Stimulated activated CD4-positive, alpha-beta T cell treated with anti-CD3 and anti-CD28 coated beads, TNF-alpha, amount 100 ng/mL, for 48 hours (primary cell): Measurements from ENCODE around the gene FAM163B.

Experiments used
- DNase-seq, 3 donors: peaks; one replicate each; pipeline ENCODE4 v3.0.0-alpha.2; 2020; ENCODE audit warnings: low read depth in 3 of 3

FAM163B gene

DNA sequence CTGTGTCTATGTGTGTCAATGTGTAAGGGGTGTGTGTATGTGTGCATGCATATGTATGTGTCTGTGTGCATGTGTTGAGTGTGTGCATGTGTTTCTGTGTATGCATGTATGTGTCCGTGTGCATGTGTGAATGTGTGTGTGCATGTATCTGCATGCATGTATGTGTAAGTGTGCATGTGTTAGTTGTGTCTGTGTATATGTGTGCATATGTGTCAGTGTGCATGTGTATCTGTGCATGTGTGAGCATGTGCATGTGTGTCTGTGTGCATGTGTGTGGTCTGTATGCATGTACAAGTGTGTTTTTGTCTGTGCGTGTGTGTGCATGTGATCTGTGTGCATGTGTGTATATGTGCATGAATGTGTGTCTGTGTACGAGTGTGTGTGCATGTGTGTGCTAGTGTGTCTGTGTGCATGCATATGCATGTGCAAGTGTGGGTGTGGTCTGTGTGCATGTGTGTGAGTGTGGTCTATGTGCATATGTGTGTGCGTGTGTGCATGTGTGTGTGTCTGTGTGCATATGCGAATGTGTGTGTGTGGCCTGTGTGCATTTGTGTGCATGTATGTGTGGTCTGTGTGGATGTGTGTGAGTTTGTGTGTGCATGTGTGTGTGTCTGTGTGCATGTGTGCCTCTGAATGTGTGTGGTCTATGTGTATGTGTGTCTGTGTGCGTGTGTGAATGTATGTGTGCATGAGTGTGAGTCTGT lies 9.6 kb downstream of the FAM163B start:
- DNase-seq, result no peak

DNA sequence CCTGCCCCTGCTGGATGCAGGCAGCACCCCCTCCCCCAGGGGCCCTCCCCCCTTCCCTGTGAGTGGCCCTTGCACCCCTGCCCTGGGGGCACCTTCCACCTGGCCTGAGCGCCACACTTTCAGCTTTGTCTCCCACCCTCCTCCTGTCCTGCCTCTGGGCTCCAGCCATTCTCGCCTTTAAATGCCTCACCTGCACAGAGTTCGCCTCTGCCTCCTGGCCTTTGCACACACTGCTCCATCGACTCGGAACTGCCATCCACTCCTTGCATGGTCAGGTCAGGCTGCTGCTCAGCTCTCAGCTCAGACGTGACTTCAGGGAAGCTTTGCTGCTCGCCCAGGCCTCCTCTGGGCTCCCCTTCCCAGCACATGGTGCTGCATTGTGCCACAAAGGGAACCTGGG lies 10.2 kb downstream of the FAM163B start:
- DNase-seq, result no peak

DNA sequence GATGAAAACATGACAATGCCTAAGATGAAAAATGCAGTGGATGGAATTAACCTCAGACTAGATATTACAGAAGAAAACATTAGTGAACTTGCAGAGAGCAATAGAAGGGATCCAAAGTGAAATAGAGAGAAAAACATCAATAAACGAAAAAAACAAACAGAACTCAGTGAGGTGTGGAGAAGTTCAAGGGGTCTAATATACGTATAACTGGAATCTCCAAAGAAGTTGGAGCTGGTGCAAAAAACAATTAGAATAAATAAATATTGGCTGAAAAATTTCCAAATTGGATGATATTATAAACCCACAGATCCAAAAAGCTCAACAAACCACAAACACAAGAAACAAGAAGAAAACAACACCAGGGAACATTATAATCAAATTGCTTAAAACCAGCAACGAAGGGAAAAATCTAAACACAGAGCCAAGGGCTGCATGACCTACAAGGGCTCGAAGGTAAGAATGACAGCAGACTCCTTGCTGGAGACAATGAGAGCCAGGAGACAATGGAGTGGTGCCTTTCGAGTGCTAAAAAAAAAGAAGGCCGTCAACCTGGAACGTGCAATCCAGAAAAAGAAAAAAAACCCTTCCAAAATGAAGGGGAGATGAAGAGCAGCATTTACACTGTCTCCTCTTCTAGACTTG lies 11.8 kb downstream of the FAM163B start:
- DNase-seq, result no peak

DNA sequence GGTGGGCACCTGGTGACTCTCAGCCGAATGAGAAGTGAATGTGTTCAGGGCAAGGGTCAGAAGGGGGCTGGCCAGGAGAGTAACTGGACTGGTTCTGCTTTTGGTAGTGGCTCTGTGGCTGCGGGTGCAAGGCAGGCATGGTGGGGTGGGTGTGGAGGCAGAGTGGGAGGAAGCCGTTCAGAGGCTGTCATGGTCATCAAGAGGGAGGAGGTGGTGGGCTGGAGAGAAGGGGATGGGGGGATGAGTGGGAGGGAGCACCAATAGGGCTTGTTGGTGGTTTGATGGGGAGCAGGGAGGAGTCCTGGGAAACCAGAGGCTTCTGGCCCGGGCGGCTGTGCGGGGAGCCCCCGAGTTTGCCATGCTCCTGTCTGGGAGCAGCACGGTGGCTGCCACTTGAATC lies 13.3 kb downstream of the FAM163B start:
- no peak for DNase-seq

DNA sequence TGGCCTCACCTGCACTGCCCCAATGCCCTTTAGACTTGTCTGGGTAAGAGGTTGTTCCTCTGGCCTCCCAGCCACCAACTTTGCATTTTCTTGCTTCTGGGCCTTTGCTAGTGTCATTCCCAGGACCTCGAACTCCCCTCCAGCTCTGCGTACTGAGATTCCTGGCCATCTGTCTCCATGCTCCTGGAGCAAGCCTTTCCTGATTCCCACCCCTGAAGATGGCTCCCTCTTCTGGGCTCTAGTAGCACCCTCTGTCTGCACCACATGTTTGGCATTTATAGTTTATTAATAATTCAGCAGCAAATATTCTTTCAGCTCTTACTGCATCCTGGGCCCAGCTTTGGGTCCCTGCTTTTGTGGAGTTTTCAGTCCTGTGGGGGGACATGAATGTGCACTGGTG lies 14.9 kb downstream of the FAM163B start:
- no peak for DNase-seq

DNA sequence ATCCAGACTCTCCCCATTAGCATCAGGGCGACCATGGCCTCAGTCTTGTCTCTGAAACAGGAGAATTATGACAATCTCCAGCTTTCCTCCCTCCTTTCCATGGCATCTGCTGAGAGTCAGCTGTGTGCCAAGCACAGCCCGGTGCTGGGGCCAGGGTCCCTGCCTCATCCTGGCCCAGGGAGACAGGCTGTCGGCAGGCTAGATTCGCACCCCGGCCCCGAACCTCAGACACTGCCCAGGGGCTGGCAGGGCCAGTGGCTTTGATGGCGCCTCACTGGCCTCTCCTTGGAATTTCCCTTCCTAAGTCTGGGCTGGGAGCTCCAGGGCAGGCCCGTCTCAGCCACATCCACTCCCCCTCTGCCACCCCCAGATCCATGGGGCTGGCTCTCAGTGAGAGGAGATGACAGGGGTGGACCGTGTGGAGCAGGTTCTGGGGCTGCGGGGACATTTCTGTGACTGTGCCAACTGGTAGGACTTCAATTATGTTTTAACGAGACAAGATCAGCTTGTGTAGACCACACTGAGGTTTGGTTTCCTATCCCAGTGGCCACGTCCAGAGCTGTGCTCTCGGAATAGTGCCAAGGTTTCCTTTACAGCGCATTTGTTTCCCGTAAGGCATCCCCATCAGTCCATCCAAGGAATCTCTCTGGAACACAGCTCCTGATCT lies 15.5 kb downstream of the FAM163B start:
- DNase-seq, result no peak

DNA sequence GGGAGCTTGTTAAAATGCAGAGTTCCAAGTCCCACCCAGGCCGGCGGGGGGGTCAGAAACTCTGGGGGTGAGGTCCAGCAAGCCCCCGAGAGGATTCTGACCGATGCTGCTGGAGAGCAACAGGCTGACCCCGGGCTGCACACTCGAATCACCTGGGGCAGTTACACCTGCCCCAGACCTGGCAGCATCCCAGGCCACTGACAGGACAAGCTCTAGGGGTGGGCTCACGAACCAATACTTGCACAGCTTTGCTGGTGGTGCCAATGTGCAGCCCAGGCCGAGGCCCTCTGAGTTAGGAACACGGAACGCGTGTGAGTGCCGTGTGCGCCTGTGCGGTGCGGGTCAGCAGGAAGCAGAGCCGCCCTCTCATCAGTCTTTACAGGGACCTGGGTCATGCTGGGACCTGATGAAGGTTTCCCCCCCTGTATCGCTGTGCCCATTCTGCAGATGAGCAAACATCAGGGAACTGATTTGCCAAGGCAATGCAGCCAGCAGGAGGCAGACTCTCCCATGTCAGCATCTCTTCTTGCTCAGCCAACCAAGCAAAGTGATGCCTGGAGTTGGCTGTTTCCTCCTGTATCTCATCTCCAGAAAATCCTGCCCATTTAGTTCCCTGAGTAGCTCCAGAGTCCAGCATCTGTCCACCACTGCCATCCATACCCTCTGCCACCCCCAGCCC lies 16.3 kb downstream of the FAM163B start:
- no peak for DNase-seq

DNA sequence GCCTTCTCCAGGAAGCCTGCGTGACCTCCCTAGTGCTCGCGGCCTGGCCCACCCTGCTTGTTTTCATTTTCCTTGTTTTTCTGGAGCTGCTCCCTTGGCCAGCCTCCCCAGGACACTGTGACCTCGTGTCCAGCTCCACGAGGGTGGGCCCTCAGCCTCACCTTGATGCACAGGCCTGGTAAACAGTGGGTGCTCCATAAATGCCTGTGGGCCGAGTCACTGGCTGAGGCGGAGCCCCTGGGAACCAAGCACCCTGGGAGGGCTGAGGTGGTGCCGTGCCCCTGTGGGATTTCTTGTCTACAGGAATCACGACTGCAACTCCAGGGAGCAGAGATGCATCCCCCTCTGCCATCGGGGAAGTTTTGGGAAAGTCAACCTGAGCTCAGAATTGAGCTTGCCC lies 17.2 kb downstream of the FAM163B start:
- no peak for DNase-seq

DNA sequence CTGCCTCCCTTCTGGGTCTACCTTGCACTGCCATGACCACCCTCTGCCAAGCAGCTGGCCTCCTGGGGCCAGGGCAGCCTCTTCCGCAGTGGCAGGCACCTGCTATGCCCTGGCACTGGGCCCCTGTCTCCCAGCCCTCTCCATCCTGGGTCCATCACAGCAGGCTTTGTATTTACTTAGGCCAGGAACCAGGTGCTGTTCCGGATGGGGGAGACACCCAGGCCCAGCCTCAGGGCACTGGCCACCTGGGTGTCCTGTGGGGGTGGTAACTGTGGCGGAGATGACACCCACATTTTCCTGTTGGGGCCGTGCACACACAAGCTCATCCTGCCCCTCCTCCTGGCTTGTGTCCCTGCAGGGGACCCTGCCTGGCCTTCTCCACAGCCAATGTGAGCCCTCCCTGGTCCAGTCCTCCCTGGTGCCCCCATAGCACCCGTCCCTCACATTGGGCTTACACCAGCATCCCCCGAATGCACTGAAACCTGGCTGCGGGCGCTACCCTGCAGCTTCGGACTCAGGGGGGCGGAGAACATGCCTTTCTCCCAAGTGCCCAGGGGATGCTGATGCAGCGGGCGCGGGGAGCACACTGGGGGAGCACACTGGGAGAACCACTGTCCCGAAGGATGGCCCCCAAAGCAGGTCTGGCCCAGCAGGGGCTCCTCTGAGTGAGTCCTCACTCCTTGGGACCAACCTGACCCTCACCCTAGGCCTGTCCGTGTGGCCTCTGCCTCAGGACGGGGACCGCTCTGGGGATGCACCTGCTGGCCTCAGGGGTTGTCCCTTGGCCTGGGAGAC lies 17.9 kb downstream of the FAM163B start:
- DNase-seq, result no peak

DNA sequence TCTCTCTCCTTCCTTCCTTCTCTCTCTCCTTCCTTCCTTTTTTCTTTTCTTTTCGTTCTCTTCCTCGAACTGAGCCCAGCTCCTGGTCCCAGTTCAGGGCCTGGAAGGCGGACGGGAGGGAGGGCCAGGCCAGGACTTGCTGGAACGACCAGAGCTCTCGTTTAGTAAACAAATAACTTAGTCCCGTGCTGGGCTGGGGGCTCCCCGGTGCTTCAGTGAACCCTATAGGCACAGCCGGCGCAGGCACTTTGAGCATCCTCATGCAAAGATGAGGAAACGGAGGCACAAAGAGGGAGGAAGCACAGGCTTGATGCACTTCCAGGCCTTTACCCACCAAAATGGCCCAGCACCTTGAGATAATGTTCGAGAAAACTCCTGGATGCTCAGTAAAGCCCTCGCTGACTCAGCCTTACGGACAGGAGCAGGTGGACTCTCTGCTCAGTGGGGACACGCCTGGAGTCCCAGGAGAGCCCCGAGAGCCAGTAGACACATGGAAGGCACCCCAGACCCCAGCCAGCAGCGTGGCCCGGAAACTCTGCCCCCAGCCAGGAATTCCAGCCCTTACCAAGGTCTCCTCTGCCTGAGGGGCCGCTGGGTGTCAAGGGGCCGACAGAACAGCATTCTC lies 18.8 kb downstream of the FAM163B start:
- no peak for DNase-seq

DNA sequence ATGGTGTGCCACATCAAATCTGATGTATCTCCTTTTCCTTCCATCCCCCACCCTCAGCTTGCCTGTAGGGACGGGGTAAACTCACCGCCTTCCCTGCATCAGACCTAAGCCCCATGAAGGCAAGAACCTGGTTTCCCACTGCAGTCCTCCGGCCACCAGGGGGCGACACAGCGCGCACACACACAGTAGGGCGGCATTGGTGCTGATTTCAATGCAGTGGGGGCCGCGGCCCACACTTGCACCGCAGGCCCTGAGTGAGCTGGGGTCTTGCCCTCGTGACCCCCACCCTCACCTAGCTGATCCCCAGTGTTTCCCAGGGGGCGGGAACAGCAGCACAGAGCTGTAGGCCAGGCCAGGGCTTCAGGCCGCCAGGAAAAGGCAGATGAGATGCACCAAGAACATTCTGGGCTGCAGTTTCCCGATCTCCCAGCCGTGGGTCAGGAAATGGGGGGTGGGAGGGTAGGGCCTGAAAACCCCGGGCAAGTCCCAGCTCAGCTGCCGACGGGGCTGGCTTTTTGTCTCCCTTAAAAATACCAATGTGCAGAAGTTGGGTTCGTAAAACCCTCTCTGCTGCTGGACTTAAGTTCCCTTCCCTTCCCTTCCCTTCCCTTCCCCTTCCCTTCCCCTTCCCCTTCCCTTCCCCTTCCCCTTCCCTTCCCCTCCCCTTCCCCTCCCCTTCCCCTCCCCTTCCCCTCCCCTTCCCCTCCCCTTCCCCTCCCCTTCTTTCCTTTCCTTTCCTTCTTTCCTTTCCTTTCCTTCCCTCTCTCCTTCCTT lies 19.5 kb downstream of the FAM163B start:
- peak; percentile 14 to 33 (median 24) for DNase-seq

DNA sequence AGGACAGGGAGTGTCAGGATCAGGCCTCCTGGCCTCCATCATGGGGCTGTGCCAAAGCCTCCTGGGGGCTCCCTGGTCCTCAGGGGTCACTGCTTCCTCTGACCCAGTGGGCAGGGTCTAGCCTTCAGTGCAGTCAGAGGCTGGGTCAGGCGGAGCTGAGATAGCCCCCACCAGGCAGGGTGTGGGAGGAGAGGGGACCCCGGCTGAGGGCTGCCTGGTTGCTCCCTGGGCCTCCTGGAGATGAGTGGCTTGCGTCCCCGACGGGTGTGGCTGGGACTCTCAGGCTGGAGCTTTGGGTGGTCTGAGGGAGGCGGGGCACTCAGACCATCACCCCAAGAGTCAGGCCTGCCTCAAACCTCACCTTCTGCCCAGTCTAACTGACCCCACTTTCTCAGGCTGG lies 21.7 kb downstream of the FAM163B start:
- DNase-seq, result no peak

DNA sequence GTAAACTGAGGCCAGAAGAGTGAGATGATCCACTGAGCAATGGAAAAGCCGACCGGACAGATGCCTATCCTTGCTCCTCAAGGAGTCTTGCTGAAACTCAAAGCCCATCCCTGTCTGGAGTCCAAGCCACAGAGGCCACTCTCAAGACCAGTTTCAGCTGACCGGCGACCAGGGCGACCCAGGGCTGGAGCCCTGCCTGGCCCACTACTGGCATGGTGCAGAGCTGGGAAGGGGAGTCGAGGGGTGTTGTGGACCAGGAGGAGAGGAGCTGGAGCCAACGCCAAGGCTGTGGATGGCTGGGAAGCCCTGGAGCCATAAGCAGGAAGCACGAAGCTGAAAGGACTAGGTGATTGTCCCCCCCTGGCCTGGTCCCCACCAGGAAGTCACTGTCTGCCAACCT lies 22.1 kb downstream of the FAM163B start:
- no peak for DNase-seq

DNA sequence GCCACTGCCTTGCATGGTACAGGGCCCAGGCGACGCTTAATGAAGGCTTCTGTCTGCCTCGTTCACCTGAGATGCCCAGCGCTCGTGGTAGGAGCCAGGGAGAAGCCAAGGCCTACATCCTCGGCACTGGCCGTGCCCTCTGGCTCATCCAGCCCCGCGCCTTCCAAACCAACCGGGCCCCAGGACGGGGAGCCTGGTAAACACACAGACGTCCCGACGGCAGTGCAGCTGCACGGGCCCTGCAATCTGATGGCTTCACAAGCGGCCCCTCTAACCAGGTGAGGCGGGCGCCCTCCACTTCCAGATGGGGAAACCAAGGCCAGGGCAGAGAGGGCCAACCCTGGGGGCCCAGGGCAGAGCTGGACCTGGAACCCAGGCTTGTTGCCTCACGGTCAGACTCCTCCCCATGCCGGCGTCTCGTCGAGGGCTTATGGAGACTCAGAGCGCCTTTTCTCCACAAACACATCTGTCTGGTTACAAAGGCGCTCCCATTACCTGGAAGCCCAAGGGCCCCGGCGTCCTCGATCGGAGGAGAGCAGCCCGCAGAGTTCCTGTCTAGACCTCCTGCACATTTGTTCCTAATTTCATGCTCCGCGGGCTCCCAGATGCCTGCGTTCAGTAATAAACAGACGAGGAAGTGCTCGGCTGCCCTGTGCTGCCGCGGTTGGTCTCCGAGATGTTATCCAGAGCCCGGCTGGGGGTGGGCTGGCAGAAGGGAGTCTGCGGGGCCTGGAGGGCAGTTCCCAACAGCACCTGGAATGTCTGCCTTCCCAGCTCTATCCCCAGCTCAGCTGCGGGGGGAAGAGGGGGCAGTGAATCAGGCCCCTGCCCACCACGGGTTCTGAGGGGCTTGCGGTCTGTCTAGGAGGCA lies 23.5 kb downstream of the FAM163B start:
- no peak for DNase-seq

DNA sequence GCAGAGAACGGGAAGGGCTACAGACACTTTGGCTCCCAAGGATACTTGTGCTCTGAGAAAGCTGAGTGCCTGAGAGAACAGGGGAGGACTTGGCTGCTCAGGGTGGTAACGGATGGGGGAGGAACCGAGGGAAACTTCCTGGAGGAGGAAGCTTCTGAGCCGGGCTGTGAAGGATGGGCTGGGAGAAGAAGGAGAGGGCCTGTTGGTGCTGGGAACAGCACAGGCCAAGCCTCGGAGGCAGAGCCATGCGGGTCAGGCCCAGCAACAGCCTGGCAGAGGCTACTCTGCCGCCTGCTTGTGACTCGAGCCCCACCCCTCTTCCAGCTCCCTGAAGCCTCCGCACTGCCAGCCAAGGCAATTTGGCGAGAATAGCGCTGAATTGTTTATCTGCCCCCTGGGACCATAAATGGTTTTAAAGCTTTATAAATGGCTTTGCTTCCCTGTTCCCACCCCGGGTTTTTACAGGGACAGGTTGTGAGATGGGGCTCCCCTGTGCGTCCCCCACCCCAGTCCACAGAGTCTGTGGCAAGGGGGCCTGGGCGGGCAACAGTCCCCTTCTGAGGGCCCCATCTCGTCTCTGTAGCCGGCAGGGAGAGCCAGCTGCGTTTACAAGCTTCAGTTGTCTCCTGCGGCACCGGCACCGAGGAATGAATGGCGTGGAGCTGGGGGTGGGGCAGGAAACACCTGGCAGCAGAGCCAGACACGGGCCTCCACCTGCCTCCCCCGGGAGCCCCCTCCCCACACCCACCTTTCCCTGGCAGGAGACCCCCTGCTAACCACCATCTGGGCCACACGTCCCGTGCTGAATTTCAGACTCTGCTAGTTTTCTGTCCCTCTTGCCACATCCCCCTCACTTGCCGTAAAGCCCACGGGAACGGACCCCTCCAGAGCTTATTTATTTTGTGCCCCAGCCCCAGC lies 24.4 kb downstream of the FAM163B start:
- no peak for DNase-seq

DNA sequence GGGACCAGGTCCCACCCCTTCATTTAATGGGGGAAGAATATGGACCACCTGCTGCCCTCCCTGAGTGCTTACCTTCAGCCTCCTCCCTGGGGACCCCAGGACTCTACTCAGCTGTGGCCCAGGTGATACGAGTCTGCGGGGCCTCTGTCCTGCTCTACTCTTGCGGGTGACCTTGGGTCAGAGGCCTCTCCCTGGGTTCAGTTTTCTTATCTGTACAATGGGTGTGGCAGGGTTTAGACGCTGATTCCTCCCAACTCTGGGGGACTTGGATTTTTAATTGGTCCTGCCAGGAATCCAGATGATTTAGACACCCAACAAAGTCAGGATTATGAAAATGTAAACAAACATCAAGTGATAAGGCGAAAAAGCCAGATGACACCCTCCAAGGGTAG lies 25.0 kb downstream of the FAM163B start:
- DNase-seq, result no peak

DNA sequence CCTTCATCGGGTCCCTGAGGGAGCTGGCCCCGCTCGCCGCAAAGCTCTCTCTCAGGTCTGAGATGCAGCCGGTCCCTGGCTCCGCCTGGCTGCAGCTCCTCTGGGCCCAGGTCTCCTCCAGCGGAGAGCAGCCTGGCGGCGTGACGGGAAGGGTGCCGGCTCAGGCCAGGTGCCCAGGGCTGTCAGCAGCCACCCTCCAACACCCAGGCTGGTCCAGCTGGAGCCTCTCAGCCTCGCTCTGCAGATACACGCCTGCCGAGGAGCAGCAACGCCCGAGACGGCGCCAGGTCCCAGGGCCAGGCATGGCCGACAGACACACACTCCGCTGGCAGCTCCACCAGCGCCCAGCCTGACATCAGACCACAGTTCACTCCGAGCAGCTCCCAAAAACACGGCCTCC lies 25.6 kb downstream of the FAM163B start:
- DNase-seq, result no peak

DNA sequence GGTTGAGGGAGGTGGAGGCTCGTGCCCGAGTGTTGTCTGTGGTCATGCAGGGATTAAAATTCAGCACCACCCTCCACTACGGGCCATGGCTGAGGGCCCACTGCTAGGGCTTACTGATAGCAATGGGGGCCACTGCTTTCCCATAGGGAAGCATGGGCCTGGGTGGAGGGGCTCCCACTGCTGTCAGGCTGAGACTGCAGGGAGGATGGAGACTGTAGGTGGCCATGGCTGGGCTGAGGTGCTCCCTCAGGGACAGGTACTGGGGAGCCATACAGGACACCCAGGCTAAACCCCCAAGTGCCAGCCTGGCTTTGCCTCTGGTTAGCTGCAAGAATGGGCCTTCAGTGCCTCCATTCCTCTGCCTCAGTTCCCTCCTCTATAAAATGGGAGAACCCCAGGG lies 26.1 kb downstream of the FAM163B start:
- DNase-seq, result no peak
